Glutamatergic neuron (in vitro differentiated cells): ENCODE measurements around the gene DCXR. TPM values are rescaled to one million over a fixed set of nuclear protein-coding genes. Genes with fewer than 3 reads are reported as not detected.

Source experiments
- DNase-seq: peaks from one replicate; pipeline ENCODE4 v3.0.0; 2022
- H3K27ac Mint-ChIP-seq: one replicate; pipeline ENCODE4 v1.8.0; 2020; ENCODE audit warnings: mild to moderate bottlenecking, mixed read lengths, inconsistent platforms; ENCODE audit not compliant: unreplicated experiment
- H3K27me3 Mint-ChIP-seq: one replicate; pipeline ENCODE4 v1.8.0; 2020; ENCODE audit warnings: mild to moderate bottlenecking, moderate library complexity, mixed read lengths, inconsistent platforms; ENCODE audit not compliant: unreplicated experiment
- H3K36me3 Mint-ChIP-seq: one replicate; pipeline ENCODE4 v1.8.0; 2020; ENCODE audit warnings: mild to moderate bottlenecking, mixed read lengths, inconsistent platforms; ENCODE audit not compliant: unreplicated experiment
- H3K4me1 Mint-ChIP-seq: one replicate; pipeline ENCODE4 v1.8.0; 2020; ENCODE audit warnings: mild to moderate bottlenecking, low read depth, mixed read lengths, inconsistent platforms; ENCODE audit not compliant: unreplicated experiment
- H3K4me3 Mint-ChIP-seq: one replicate; pipeline ENCODE4 v1.8.0; 2020; ENCODE audit warnings: mild to moderate bottlenecking, mixed read lengths, inconsistent platforms; ENCODE audit not compliant: unreplicated experiment
- H3K9me3 Mint-ChIP-seq: one replicate; pipeline ENCODE4 v1.8.0; 2020; ENCODE audit warnings: mild to moderate bottlenecking, moderate library complexity, mixed read lengths, inconsistent platforms; ENCODE audit not compliant: unreplicated experiment
- total RNA-seq: library from RNA; stranded (reverse); fragmentation: NEBNext Ultra II Directional; extraction: Animal tissue kit (Norgen Biotek cat#: 25700); gene quantifications from one replicate; pipeline ENCODE4 v1.2.1, GENCODE V29; 2021; ENCODE audit not compliant: unreplicated experiment
- TF ChIP-seq, protein P1 (sequence below): fragments of 200-600 bp; sonication (generic); IDR thresholded peaks from one replicate; pipeline ENCODE4 v1.5.0; 2021; ENCODE audit not compliant: partially characterized antibody, unreplicated experiment

DCXR gene
- total RNA-seq, 1 donor from 2014 or later, result 89.5 TPM

- Mint-ChIP-seq H3K36me3 (no peaks in the 10 kb centered on the region), H3K9me3 (peaks cover 3% of the 10 kb centered on the region), H3K4me1 (peaks cover 7% of the 10 kb centered on the region), H3K4me3 (no peak overlapping the region), H3K27ac (no peak overlapping the region), H3K27me3 (peaks cover 7% of the 10 kb centered on the region)
- no peak for DNase-seq
- TF ChIP-seq, protein P1, sequence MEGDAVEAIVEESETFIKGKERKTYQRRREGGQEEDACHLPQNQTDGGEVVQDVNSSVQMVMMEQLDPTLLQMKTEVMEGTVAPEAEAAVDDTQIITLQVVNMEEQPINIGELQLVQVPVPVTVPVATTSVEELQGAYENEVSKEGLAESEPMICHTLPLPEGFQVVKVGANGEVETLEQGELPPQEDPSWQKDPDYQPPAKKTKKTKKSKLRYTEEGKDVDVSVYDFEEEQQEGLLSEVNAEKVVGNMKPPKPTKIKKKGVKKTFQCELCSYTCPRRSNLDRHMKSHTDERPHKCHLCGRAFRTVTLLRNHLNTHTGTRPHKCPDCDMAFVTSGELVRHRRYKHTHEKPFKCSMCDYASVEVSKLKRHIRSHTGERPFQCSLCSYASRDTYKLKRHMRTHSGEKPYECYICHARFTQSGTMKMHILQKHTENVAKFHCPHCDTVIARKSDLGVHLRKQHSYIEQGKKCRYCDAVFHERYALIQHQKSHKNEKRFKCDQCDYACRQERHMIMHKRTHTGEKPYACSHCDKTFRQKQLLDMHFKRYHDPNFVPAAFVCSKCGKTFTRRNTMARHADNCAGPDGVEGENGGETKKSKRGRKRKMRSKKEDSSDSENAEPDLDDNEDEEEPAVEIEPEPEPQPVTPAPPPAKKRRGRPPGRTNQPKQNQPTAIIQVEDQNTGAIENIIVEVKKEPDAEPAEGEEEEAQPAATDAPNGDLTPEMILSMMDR, result no peak
These were observed 20.5 kb downstream of the DCXR start for GRCh38 chr17:82016875-82017459.

DNA sequence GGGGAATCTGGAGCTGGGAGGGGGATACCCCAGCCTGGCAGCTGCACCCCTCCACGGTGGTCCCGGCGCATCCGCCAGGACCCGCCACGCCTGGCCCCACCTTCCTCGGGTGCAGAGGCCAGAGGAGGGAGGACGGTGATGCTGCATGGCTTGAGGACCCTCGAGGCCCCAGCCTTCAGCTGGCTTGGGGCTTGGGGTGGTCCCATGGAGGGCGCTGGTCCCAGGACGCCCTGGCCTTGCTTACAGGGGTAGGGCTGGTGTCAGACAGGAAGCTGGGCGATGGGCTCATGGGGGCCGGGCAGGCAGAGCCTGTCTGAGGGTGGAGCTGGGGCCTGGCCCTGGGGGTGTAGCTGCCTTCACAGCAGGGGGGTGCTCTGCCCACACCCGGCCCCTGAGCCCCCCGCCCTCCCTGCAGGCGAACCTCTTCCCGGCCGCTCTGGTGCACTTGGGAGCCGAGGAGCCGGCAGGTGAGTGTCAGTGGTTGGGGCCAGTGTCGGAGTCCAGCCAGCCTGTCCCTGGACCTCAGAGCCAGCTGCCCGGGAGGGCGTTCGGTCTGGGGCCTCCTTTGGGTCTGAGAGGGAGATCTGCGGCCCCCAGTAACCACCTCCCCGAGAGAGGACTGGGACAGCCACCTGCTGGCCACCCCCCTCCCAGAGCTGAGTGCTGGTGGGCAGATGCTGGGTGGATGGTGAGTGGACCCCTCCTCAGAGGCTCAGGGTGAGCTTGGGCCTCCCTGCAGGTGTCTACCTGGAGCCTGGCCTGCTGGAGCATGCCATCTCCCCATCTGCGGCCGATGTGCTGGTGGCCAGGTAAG is 21.2 kb downstream of the DCXR start:
- TF ChIP-seq, protein P1, result no peak
- H3K27me3 Mint-ChIP-seq, result peaks cover 5% of the 10 kb centered on the region
- DNase-seq, result no peak
- H3K4me3 Mint-ChIP-seq, result no peak overlapping the region
- H3K27ac Mint-ChIP-seq, result no peak overlapping the region
- H3K36me3 Mint-ChIP-seq, result no peaks in the 10 kb centered on the region
- H3K9me3 Mint-ChIP-seq, result peaks cover 3% of the 10 kb centered on the region
- no peaks in the 10 kb centered on the region for H3K4me1 Mint-ChIP-seq

DNA sequence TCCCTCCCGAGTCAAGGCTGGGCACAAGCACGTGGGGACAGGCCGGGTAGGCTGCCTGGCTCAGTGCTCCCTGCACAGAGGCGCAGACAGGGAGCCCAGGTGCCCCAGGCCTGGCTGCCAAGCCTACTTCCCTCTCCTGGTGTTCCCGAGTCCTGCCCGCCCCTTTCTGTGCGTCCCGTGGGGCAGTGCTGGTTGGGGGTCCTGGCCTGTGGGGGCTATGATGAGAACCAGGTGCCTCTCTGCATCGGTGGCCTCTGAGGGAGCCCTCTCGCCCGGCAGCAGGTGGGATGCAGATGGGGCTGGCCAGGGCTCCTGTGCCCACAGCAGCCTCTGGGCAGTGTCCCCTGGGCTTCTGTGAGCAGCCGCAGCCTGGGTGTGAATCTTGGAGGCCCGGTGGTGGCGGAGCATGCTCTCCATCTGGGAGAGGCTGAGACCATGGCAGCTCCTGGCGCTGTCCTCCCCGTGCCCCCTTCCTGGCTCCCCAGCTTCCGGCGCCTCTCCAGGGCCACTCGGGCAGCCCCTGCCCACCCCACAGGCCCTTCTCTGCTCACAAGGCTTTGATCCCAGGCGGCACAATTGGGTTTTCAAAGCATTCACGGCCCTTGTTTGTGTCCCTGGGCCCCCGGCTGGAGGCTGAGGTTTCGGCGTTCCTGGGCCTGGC is 22.1 kb downstream of the DCXR start:
- Mint-ChIP-seq H3K27ac (no peak overlapping the region), H3K36me3 (no peaks in the 10 kb centered on the region), H3K27me3 (peaks cover 2% of the 10 kb centered on the region), H3K9me3 (peaks cover 3% of the 10 kb centered on the region), H3K4me3 (no peak overlapping the region), H3K4me1 (no peaks in the 10 kb centered on the region)
- TF ChIP-seq, protein P1, result no peak
- DNase-seq, result no peak

DNA sequence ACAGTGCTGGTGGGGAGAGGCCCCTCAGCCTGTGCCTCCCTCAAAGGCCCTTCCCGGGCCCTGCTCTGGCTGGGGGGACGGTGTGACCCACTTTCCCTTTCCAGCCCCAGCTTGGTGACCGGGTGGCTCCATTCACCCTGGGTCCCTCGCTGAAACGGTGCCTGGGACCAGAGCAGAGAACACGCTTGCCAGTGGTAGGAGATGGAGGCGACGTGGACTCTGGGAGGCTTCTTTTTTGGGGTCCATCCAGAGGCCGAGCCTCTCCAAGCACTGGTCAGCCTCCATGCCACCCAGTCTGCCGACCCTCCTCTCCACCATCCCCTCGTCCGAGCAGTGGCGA is 22.6 kb downstream of the DCXR start:
- Mint-ChIP-seq H3K4me3 (no peak overlapping the region), H3K36me3 (no peaks in the 10 kb centered on the region), H3K4me1 (no peaks in the 10 kb centered on the region), H3K27ac (no peak overlapping the region), H3K9me3 (peaks cover 3% of the 10 kb centered on the region), H3K27me3 (peaks cover 2% of the 10 kb centered on the region)
- TF ChIP-seq, protein P1, result no peak
- no peak for DNase-seq

DNA sequence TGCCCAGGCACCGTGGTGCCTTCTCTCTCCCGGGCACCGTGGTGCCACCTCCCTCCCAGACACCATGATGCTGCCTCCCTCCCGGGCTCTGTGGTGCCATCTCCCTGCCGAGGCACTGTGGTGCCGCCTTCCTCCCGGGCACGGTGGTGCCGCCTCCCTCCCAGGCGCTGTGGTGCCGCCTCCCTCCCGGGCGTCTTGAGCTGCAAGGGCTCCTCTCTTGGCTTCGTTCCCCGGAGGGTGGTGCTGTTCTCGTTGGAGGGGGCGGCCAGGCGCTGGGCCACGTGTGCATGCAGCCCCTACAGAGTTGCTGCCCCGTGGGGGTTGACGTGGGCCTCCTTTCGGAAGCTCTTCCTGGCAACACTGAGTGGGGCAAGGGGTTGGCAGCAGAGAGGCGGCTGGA is 23.1 kb downstream of the DCXR start:
- no peaks in the 10 kb centered on the region for H3K4me1 Mint-ChIP-seq
- DNase-seq, result no peak
- no peaks in the 10 kb centered on the region for H3K36me3 Mint-ChIP-seq
- peaks cover 2% of the 10 kb centered on the region for H3K27me3 Mint-ChIP-seq
- H3K27ac Mint-ChIP-seq, result no peak overlapping the region
- H3K4me3 Mint-ChIP-seq, result no peak overlapping the region
- H3K9me3 Mint-ChIP-seq, result peaks cover 3% of the 10 kb centered on the region
- TF ChIP-seq, protein P1, result no peak
